ENCODE measurements around the gene SCYGR2.

DNA sequence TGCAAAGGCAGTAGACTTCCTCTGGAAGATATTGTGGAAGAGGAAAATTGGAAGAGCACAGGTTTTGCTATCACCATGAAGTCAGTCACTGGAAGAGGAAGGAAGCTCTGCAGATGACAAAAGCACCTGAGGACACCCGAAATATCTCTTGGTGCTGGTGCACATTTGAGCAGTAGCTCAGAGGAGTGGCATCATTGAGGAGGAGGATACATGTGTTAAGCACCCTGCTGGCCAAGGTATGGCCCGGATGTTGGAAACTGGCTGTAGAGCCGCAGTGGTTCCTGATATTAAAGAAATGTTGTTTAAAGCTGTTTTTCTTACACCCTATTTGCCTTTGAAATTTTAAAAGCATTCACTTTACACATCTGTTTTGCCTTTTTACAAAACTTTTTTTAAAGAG is 32.7 kb upstream of the SCYGR2 start:
- TF ChIP-seq POLR2A (IDR thresholded peaks at IDR 0.05; ENCODE audit: low read depth, low read length) (no peak), SPI1 (IDR thresholded peaks at IDR 0.05; ENCODE audit: low read depth, low read length) (no peak)

Data from GM12891 (cell line).